CD1c-positive myeloid dendritic cell (primary cell): ENCODE results near the gene TMEM150B.
A peak's percentile ranks its signal among the peaks of the same experiment; 100 is the strongest.

Experiments
- DNase-seq: peaks from one replicate; pipeline ENCODE4 v3.0.0-alpha.2; 2016; ENCODE audit errors: extremely low spot score

TMEM150B gene

GRCh38 chr19:55305983-55306562 is 19.1 kb downstream of the TMEM150B start:
- no peak for DNase-seq

GRCh38 chr19:55305491-55305890 is 19.6 kb downstream of the TMEM150B start:
- DNase-seq = peak; percentile 58

GRCh38 chr19:55304980-55305379 is 20.2 kb downstream of the TMEM150B start:
- DNase-seq = no peak

GRCh38 chr19:55304279-55304978 is 20.7 kb downstream of the TMEM150B start:
- peak; percentile 24 for DNase-seq

GRCh38 chr19:55303477-55303876 is 21.7 kb downstream of the TMEM150B start:
- DNase-seq = no peak

- DNase-seq = no peak
These were observed 22.8 kb downstream of the TMEM150B start for GRCh38 chr19:55302318-55302703.

- peak; percentile 96 for DNase-seq
These were observed 23.5 kb downstream of the TMEM150B start for GRCh38 chr19:55301459-55302317.

- no peak for DNase-seq
These were observed 24.2 kb downstream of the TMEM150B start for GRCh38 chr19:55300886-55301458.

- no peak for DNase-seq
These were observed 25.1 kb downstream of the TMEM150B start for GRCh38 chr19:55299991-55300390.

GRCh38 chr19:55297267-55297666 is 27.9 kb downstream of the TMEM150B start:
- no peak for DNase-seq

GRCh38 chr19:55289117-55289796 is 35.9 kb downstream of the TMEM150B start:
- DNase-seq = no peak

- DNase-seq = no peak
These were observed 37.6 kb downstream of the TMEM150B start for GRCh38 chr19:55287361-55288079.

- DNase-seq = no peak
These were observed 39.8 kb downstream of the TMEM150B start for GRCh38 chr19:55285229-55285890.

- DNase-seq = no peak
These were observed 40.6 kb downstream of the TMEM150B start for GRCh38 chr19:55284405-55285058.

- DNase-seq = no peak
These were observed 41.4 kb downstream of the TMEM150B start, which contains the start of gene BRSK1 for GRCh38 chr19:55283548-55284377. BRSK1 (plus strand) TSS chr19:55283997; CDS start chr19:55284443, 446 bp downstream.

- DNase-seq = peak; percentile 92
These were observed 45.1 kb downstream of the TMEM150B start, which contains the start of gene HSPBP1 for GRCh38 chr19:55279770-55280643. HSPBP1 (minus strand) TSS chr19:55280110; CDS start chr19:55279608, 502 bp downstream.

GRCh38 chr19:55279340-55279739 is 45.8 kb downstream of the TMEM150B start:
- no peak for DNase-seq
